ENCODE results near the gene TFAP2C. TPM values are rescaled to one million over a fixed set of nuclear protein-coding genes. Genes with fewer than 3 reads are reported as not detected.

TFAP2C gene
- total RNA-seq, 4 donors from 2014 or later = 1.1 to 1.5 (median 1.3) TPM

GRCh38 chr20:56631990-56632327 lies 2.9 kb downstream of the TFAP2C start:
- no peak for TF ChIP-seq CTCF (IDR thresholded peaks at IDR 0.05; ENCODE audit: low read depth)

- TF ChIP-seq CTCF (IDR thresholded peaks at IDR 0.05; ENCODE audit: low read depth) = no peak
Measured at GRCh38 chr20:56634307-56634706, 5.2 kb downstream of the TFAP2C start.

GRCh38 chr20:56634735-56635385 lies 5.8 kb downstream of the TFAP2C start:
- no peak for TF ChIP-seq CTCF (IDR thresholded peaks at IDR 0.05; ENCODE audit: low read depth)

- TF ChIP-seq CTCF (IDR thresholded peaks at IDR 0.05; ENCODE audit: low read depth) = no peak
Measured at GRCh38 chr20:56636716-56637115, 7.6 kb downstream of the TFAP2C start.

GRCh38 chr20:56637576-56637975 lies 8.5 kb downstream of the TFAP2C start:
- no peak for TF ChIP-seq CTCF (IDR thresholded peaks at IDR 0.05; ENCODE audit: low read depth)

- no peak for TF ChIP-seq CTCF (IDR thresholded peaks at IDR 0.05; ENCODE audit: low read depth)
Measured at GRCh38 chr20:56646599-56646998, 17.5 kb downstream of the TFAP2C start.

- TF ChIP-seq CTCF (IDR thresholded peaks at IDR 0.05; ENCODE audit: low read depth) = no peak
Measured at GRCh38 chr20:56653211-56653610, 24.1 kb downstream of the TFAP2C start.
